Embryonic facial prominence (tissue), 1 donor: Measurements from ENCODE around the gene CD96.

Experiments used
- DNase-seq: peaks from one replicate; pipeline ENCODE4 v3.0.0-alpha.2; 2016; ENCODE audit errors: extremely low spot score

Gene CD96

GRCh38 chr3:111594205-111594604 lies 52.2 kb downstream of the CD96 start:
- no peak for DNase-seq

- no peak for DNase-seq
Observed at GRCh38 chr3:111594781-111595180, 52.8 kb downstream of the CD96 start.

GRCh38 chr3:111595232-111595631 lies 53.2 kb downstream of the CD96 start, which contains the start of gene ZBED2:
Gene ZBED2 (minus strand): TSS chr3:111595346. CDS start chr3:111594201, 1,145 bp downstream.
- no peak for DNase-seq

GRCh38 chr3:111596328-111596727 lies 54.3 kb downstream of the CD96 start:
- no peak for DNase-seq

GRCh38 chr3:111598139-111598538 lies 56.1 kb downstream of the CD96 start:
- DNase-seq, result no peak

GRCh38 chr3:111598552-111598951 lies 56.6 kb downstream of the CD96 start:
- no peak for DNase-seq

GRCh38 chr3:111601810-111602209 lies 59.8 kb downstream of the CD96 start:
- no peak for DNase-seq

GRCh38 chr3:111603679-111604078 lies 61.7 kb downstream of the CD96 start:
- no peak for DNase-seq

- DNase-seq, result no peak
Observed at GRCh38 chr3:111604119-111604518, 62.1 kb downstream of the CD96 start.

- no peak for DNase-seq
Observed at GRCh38 chr3:111605018-111605417, 63.0 kb downstream of the CD96 start.

- DNase-seq, result no peak
Observed at GRCh38 chr3:111605493-111605892, 63.5 kb downstream of the CD96 start.

GRCh38 chr3:111607240-111607920 lies 65.4 kb downstream of the CD96 start:
- no peak for DNase-seq

- no peak for DNase-seq
Observed at GRCh38 chr3:111608383-111608782, 66.4 kb downstream of the CD96 start.

- no peak for DNase-seq
Observed at GRCh38 chr3:111609700-111610099, 67.7 kb downstream of the CD96 start.

- DNase-seq, result no peak
Observed at GRCh38 chr3:111610189-111610588, 68.2 kb downstream of the CD96 start.

- no peak for DNase-seq
Observed at GRCh38 chr3:111610612-111611054, 68.6 kb downstream of the CD96 start.

- DNase-seq, result no peak
Observed at GRCh38 chr3:111613294-111613693, 71.3 kb downstream of the CD96 start.

- DNase-seq, result no peak
Observed at GRCh38 chr3:111615880-111616279, 73.9 kb downstream of the CD96 start.

- DNase-seq, result no peak
Observed at GRCh38 chr3:111616417-111617105, 74.6 kb downstream of the CD96 start.

- no peak for DNase-seq
Observed at GRCh38 chr3:111617406-111617805, 75.4 kb downstream of the CD96 start.

GRCh38 chr3:111617912-111618601 lies 76.1 kb downstream of the CD96 start:
- no peak for DNase-seq

- DNase-seq, result no peak
Observed at GRCh38 chr3:111618945-111619344, 76.9 kb downstream of the CD96 start.

GRCh38 chr3:111619833-111620232 lies 77.8 kb downstream of the CD96 start:
- no peak for DNase-seq
